Measurements from ENCODE around the gene SLC6A17. TPM values are rescaled to one million over a fixed set of nuclear protein-coding genes. Genes with fewer than 3 reads are reported as not detected.

SLC6A17 gene
- total and polyA plus RNA-seq, 2 donors (not counting 3 experiments of a cell fraction or from before 2014, with no cell fraction given): 0.03 TPM; not detected in 1

DNA sequence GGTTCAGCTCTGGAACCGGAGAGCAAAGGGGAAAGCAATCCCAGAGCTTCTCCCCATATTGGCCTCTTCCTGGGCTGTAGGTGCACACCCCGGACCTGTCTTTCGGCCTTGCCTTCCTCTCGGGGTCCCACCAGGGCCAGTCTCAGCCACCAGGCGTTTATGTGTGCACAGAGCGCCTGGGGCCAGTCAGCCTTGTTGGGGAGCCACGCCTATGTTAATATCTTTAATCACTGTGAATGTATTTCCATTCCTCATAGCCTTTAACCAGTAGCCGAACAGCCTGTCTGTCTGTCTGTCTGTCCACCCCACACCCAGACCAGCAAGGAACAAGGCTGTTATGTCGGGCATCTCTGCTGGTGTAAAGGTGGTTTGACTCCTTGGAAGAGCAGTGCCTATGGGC is 78.6 kb downstream of the SLC6A17 start:
- Histone ChIP-seq H3K4me3 (replicated peaks in 1 of 3; ENCODE audit: insufficient read depth in 1 of 3, low read depth in 1 of 3, low read length in 3 of 3) (no peak overlapping the region), H3K36me3 (ENCODE audit: control insufficient read depth in 2 of 2, extremely low read depth in 1 of 2, insufficient read depth in 2 of 2, low read length in 2 of 2) (peaks cover 0 to 15% of the 10 kb centered on the region in 2 experiments), H3K27ac (ENCODE audit: insufficient read depth, low read depth, low read length) (no peak overlapping the region), H3K9me3 (replicated peaks; ENCODE audit: control insufficient read depth, insufficient read depth, low read length) (no peaks in the 10 kb centered on the region), H3K9ac (replicated peaks; ENCODE audit: extremely low read depth, insufficient read depth, low read length) (no peak overlapping the region), H2AFZ (ENCODE audit: low read depth, low read length) (no peak overlapping the region), H3K4me1 (ENCODE audit: control insufficient read depth, extremely low read depth, insufficient read depth, low read length) (no peaks in the 10 kb centered on the region), H3K9me1 (replicated peaks; ENCODE audit: control insufficient read depth, extremely low read depth, insufficient read depth, low read length) (no peaks in the 10 kb centered on the region), H3K79me2 (ENCODE audit: control insufficient read depth, insufficient read depth, low read length) (no peaks in the 10 kb centered on the region), H3K4me2 (ENCODE audit: insufficient read depth, low read length) (no peak overlapping the region), H4K20me1 (replicated peaks; ENCODE audit: control insufficient read depth, extremely low read depth, insufficient read depth, low read length) (no peaks in the 10 kb centered on the region), H3K27me3 (ENCODE audit: control insufficient read depth in 2 of 2, insufficient read depth in 2 of 2, low read length in 2 of 2) (no peaks in the 10 kb centered on the region)
- no peak for FAIRE-seq
- BruUV-seq (replicated peaks): no TSS peak
- TF ChIP-seq JUN (IDR thresholded peaks at IDR 0.05; ENCODE audit: borderline replicate concordance, insufficient read depth, insufficient read length, low read depth) (no peak), EZH2 (IDR thresholded peaks at IDR 0.05; ENCODE audit: borderline replicate concordance, low read depth, low read length, severe bottlenecking) (no peak), MYC (IDR thresholded peaks at IDR 0.05; ENCODE audit: low read depth, low read length) (no peak), FOS (IDR thresholded peaks at IDR 0.05; ENCODE audit: borderline replicate concordance, insufficient read depth, low read length) (no peak), POLR2AphosphoS5 (IDR thresholded peaks at IDR 0.05; ENCODE audit: insufficient read depth, low read depth, low read length) (no peak), POLR2A (IDR thresholded peaks at IDR 0.05; ENCODE audit: low read depth, low read length) (no peak), GATA2 (IDR thresholded peaks at IDR 0.05; ENCODE audit: insufficient read depth, insufficient read length, low read depth, low read length) (no peak)
- TF ChIP-seq, protein P1, sequence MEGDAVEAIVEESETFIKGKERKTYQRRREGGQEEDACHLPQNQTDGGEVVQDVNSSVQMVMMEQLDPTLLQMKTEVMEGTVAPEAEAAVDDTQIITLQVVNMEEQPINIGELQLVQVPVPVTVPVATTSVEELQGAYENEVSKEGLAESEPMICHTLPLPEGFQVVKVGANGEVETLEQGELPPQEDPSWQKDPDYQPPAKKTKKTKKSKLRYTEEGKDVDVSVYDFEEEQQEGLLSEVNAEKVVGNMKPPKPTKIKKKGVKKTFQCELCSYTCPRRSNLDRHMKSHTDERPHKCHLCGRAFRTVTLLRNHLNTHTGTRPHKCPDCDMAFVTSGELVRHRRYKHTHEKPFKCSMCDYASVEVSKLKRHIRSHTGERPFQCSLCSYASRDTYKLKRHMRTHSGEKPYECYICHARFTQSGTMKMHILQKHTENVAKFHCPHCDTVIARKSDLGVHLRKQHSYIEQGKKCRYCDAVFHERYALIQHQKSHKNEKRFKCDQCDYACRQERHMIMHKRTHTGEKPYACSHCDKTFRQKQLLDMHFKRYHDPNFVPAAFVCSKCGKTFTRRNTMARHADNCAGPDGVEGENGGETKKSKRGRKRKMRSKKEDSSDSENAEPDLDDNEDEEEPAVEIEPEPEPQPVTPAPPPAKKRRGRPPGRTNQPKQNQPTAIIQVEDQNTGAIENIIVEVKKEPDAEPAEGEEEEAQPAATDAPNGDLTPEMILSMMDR (IDR thresholded peaks at IDR 0.05; ENCODE audit: extremely low read depth in 1 of 2, insufficient read depth in 1 of 2, low read depth in 1 of 2, low read length in 2 of 2): no peak
- TF ChIP-seq, protein P2, sequence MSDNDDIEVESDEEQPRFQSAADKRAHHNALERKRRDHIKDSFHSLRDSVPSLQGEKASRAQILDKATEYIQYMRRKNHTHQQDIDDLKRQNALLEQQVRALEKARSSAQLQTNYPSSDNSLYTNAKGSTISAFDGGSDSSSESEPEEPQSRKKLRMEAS (IDR thresholded peaks at IDR 0.05; ENCODE audit: insufficient read depth, insufficient read length): no peak
- DNase-seq (ENCODE audit: low read depth, low spot score): no peak
- CTCF ChIA-PET: interaction anchor here (1.2 to 2.3 kb wide), 3 partner anchors 10 to 267 kb away, joined by 3 to 9 read pairs (median 4); no protein-coding TSS in a partner anchor
- intact Hi-C loops (cut with micrococcal nuclease) (no loop called here), dilution Hi-C loops (cut with MboI; ENCODE audit: extremely low pct_ligation_motif_present, low sequenced_read_pairs) (no loop called here)
- POLR2A ChIA-PET: no interaction called here
